OCI-LY7 (cell line): ENCODE data around the gene POU6F2. TPM values are rescaled to one million over a fixed set of nuclear protein-coding genes. Genes with fewer than 3 reads are reported as not detected.

ENCODE experiments used
- BruUV-seq: library from RNA; stranded (reverse); fragments of 400-500 nt; replicated peaks from 2 replicates; lab custom pipeline; 2021; lab: Mats Ljungman, UMichigan
- CTCF ChIA-PET: fragments of 300-600 bp; sonication (Branson Sonifier 250); formaldehyde crosslinking; loops from one replicate; lab custom pipeline; 2022; ENCODE audit warnings: antibody characterized with exemption; ENCODE audit not compliant: unreplicated experiment; lab: Charles Lee
- POLR2A ChIA-PET: fragments of 300-600 bp; sonication (Branson Sonifier 250); formaldehyde crosslinking; loops from one replicate; lab custom pipeline; 2022; ENCODE audit warnings: antibody characterized with exemption; lab: Charles Lee
- DNase-seq: peaks from one replicate; pipeline ENCODE4 v3.0.0-alpha.2; 2015; ENCODE audit warnings: low spot score
- H2AFZ ChIP-seq: fragments of 200-600 bp; sonication (generic), shearing (Covaris generic); 2 replicates; pipeline ENCODE4 v1.6.1; 2014; ENCODE audit warnings: mild to moderate bottlenecking, antibody characterized with exemption, low read length, moderate library complexity
- H3K27ac ChIP-seq: fragments of 200-600 bp; sonication (generic); 2 replicates; pipeline ENCODE4 v1.5.1; 2014; ENCODE audit warnings: mixed run types, low read depth, mild to moderate bottlenecking, moderate library complexity, low read length, inconsistent platforms; ENCODE audit not compliant: poor library complexity, severe bottlenecking
- H3K36me3 ChIP-seq: fragments of 200-600 bp; sonication (generic); 2 replicates; pipeline ENCODE4 v1.6.1; 2014; ENCODE audit warnings: mild to moderate bottlenecking, antibody characterized with exemption, low read length, moderate library complexity, mixed read lengths; ENCODE audit not compliant: insufficient read depth
- H3K4me1 ChIP-seq: fragments of 200-600 bp; sonication (generic); 2 replicates; pipeline ENCODE4 v1.5.1; 2014; ENCODE audit warnings: mild to moderate bottlenecking, low read length; ENCODE audit not compliant: insufficient read depth, poor library complexity, severe bottlenecking
- H3K4me2 ChIP-seq: fragments of 200-600 bp; sonication (generic); 2 replicates; pipeline ENCODE4 v1.6.1; 2014; ENCODE audit warnings: mild to moderate bottlenecking, low read length
- H3K4me3 ChIP-seq: fragments of 200-600 bp; sonication (generic); 2 replicates; pipeline ENCODE4 v1.5.1; 2014; ENCODE audit warnings: mild to moderate bottlenecking, low read depth, low read length; ENCODE audit not compliant: poor library complexity, severe bottlenecking
- H3K79me2 ChIP-seq: fragments of 200-600 bp; sonication (generic); 2 replicates; pipeline ENCODE4 v1.6.1; 2016; ENCODE audit warnings: low read depth, mild to moderate bottlenecking, low read length, moderate library complexity, mixed read lengths; ENCODE audit not compliant: insufficient read depth
- H3K9me2 ChIP-seq: fragments of 200-600 bp; sonication (generic); 2 replicates; pipeline ENCODE4 v1.6.1; 2016; ENCODE audit warnings: mild to moderate bottlenecking, low read length, mixed read lengths; ENCODE audit not compliant: insufficient read depth
- H3K9me3 ChIP-seq: fragments of 200-600 bp; sonication (generic); 2 replicates; pipeline ENCODE4 v1.6.1; 2014; ENCODE audit warnings: mild to moderate bottlenecking, mixed run types, low read length, mixed read lengths
- H4K20me1 ChIP-seq: fragments of 200-600 bp; sonication (generic); 2 replicates; pipeline ENCODE4 v1.6.1; 2014; ENCODE audit warnings: mild to moderate bottlenecking, antibody characterized with exemption, low read length, moderate library complexity, mixed read lengths; ENCODE audit not compliant: insufficient read depth
- CTCF ChIP-seq: fragments of 200-600 bp; sonication (generic); conservative IDR thresholded peaks from 2 replicates; pipeline ENCODE4 v1.5.1; 2014; ENCODE audit warnings: mild to moderate bottlenecking, antibody characterized with exemption, low read length, moderate library complexity, mixed read lengths
- EZH2phosphoT487 ChIP-seq: fragments of 200-600 bp; sonication (generic); IDR thresholded peaks from 2 replicates; pipeline ENCODE4 v1.6.1; 2018; ENCODE audit warnings: low read depth, borderline replicate concordance, mild to moderate bottlenecking, mixed run types, antibody characterized with exemption, low read length, moderate library complexity, mixed read lengths
- intact Hi-C: fragments of 100-400 bp; cut with micrococcal nuclease; formaldehyde crosslinking; loops from one replicate; pipeline ENCODE4 v1.10.0; 2022; ENCODE audit not compliant: unreplicated experiment
- total RNA-seq, 2 experiments: library from RNA; depleted of rRNA in 1 of 2; stranded (reverse); fragments of >200 nt in 1 of 2; shearing (Covaris generic) in 1 of 2; gene quantifications; 2 replicates each; pipeline ENCODE4 v1.2.3, GENCODE V29; 2014 to 2022

The POU6F2 gene
- total RNA-seq, 2 experiments from 2014 or later, result 0.40 TPM; not detected in 1

DNA sequence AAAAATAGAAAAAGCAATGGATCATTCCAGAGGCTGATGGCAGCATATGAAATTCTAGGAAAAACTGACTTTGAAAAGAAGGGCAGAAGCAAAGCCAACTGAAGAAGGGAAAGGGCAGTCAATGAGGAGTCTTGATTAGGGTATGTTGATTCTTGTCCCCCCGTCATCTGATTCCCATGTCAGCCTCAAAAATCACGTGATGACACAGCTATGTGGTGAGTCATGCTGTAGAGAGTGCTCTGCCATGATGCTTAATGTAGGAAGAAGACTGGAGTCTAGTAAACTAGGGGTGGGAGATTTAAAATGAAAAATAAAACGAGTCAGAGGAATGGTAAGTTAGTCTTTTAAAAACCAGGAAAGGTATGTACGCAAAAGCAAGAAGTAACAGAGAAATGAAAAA, 3.9 kb upstream of the POU6F2 start:
- no peaks in the 10 kb centered on the region for H3K9me2 ChIP-seq
- POLR2A ChIA-PET, result interaction anchor here (0.6 kb wide), 1 partner anchor 105 kb away, joined by 3 read pairs; no protein-coding TSS in a partner anchor
- intact Hi-C loops, result no loop called here
- no peaks in the 10 kb centered on the region for H4K20me1 ChIP-seq
- no peaks in the 10 kb centered on the region for H3K79me2 ChIP-seq
- H3K9me3 ChIP-seq, result no peaks in the 10 kb centered on the region
- no peaks in the 10 kb centered on the region for H3K4me1 ChIP-seq
- no peak overlapping the region for H3K4me3 ChIP-seq
- no peak overlapping the region for H3K4me2 ChIP-seq
- BruUV-seq, result no TSS peak
- no peak overlapping the region for H2AFZ ChIP-seq
- TF ChIP-seq EZH2phosphoT487 (no peak), CTCF (no peak)
- no peaks in the 10 kb centered on the region for H3K36me3 ChIP-seq
- CTCF ChIA-PET, result no interaction called here
- H3K27ac ChIP-seq, result no peak overlapping the region
- no peak for DNase-seq

GRCh38 chr7:38975944-38976392, 1.7 kb upstream of the POU6F2 start:
- no peak for DNase-seq
- POLR2A ChIA-PET, result interaction anchor here (0.6 kb wide), 1 partner anchor 28 kb away, joined by 3 read pairs; no protein-coding TSS in a partner anchor

More at GRCh38 chr7:38975944-38976392, 1.7 kb upstream of the POU6F2 start:
- Histone ChIP-seq H3K4me2 (no peak overlapping the region), H3K9me3 (no peaks in the 10 kb centered on the region), H3K4me1 (no peaks in the 10 kb centered on the region), H3K79me2 (no peaks in the 10 kb centered on the region), H4K20me1 (no peaks in the 10 kb centered on the region), H3K9me2 (no peaks in the 10 kb centered on the region), H3K4me3 (no peak overlapping the region), H3K36me3 (no peaks in the 10 kb centered on the region), H2AFZ (no peak overlapping the region), H3K27ac (no peak overlapping the region)
- BruUV-seq, result no TSS peak
- CTCF ChIA-PET, result no interaction called here
- TF ChIP-seq CTCF (no peak), EZH2phosphoT487 (no peak)
- intact Hi-C loops, result no loop called here
